ENCODE data around the gene RBM17. TPM values are rescaled to one million over a fixed set of nuclear protein-coding genes. Genes with fewer than 3 reads are reported as not detected.
A peak's percentile ranks its signal among the peaks of the same experiment; 100 is the strongest.
"Not testable (repeated sequence)": the region's sequence is repeated elsewhere in the genome, so short reads cannot be mapped to it uniquely, and the experiment has no call there.

RBM17 gene
- polyA plus RNA-seq, 1 donor = 226 TPM

DNA sequence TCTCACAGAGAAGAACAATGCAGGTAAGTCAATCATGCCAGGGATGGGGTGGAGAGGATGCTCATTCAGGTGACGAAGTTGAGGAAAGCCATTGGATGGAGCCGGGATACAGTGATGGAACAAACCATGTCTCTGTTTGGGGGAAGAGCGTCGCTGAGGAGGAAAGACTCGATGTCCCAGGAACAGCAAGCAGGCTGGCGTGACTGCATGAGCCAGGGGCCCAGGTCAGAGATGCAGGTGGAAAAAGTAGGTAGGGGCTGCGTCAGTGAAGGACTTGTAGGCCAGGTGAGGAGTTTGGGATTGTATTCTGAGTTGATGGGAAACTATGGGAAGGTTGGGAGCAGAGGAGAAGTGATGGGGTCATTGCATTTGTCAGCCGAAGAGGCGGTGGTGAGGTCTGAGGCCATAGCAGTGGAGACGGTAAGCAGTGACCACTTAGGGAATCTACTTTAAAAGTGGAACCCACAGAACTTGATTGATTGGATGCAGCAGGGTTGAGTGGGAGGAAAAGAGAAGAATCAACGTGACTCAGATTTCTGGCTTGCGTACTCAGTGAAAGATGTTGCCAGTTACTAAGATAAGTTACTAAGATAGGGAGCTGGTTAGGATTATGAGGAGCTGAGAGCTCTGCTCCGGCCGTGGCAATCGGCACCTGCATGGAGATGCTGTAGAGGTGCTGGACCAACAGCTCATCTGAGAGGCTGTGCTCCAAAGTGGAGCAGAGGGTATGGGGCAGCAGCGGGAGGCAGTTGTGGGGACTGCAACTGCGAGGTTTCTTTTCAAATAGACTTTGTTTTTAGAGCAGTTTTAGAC, 14.1 kb upstream of the RBM17 start:
- no peak for DNase-seq

GRCh38 chr10:6077071-6077675, 11.7 kb upstream of the RBM17 start:
- no peak for DNase-seq

GRCh38 chr10:6079044-6079443, 9.8 kb upstream of the RBM17 start:
- no peak for DNase-seq

GRCh38 chr10:6080417-6080973, 8.3 kb upstream of the RBM17 start:
- no peak for DNase-seq

DNA sequence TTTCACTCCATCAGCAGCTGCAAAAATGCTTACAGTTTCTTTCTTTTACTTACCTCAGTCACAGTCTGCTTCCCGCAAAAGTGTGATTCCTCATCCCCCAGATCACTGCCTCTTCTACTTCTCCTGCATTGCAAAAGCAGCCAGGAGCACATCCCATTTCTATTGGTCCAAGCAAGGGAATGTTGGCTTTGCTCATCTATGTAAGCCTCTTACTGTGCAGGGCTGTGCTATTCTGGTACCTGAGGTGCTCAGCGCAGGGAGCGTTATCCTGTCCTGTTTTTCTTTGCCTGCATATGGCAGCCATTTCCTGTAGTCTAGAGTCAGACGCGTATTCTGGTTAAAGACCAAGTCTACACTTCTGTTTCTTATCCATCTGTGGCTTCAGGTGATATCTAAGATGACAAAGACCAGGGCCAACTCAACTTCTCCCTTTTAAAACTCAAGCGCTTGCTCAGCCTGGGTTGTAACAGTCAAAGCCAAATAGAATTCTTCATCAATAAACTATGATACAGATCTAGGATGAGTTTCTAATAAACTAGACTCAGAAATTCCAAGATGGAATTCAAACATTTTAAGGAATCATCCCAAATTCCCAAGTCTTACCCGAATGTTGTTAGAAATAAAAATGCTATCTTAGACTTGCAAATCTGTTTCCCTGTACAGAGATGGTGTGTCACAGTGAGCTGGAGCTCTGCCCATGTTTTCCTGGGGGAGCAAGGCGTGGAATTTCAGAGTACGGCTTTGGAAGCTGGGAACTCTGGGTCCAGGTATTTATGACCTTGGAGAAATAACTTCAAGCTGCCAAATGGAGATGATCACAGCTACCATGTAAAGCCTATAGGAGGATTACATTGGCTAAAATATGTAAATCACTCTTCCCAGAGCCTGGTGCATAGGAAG, 6.1 kb upstream of the RBM17 start:
- DNase-seq = no peak

- DNase-seq = no peak
These were observed 5.0 kb upstream of the RBM17 start for GRCh38 chr10:6083523-6084475.

GRCh38 chr10:6086375-6087233, 2.2 kb upstream of the RBM17 start:
- DNase-seq = peak; percentile 90

- DNase-seq = no peak
These were observed 743 bp downstream of the RBM17 start for GRCh38 chr10:6089334-6090219.

DNA sequence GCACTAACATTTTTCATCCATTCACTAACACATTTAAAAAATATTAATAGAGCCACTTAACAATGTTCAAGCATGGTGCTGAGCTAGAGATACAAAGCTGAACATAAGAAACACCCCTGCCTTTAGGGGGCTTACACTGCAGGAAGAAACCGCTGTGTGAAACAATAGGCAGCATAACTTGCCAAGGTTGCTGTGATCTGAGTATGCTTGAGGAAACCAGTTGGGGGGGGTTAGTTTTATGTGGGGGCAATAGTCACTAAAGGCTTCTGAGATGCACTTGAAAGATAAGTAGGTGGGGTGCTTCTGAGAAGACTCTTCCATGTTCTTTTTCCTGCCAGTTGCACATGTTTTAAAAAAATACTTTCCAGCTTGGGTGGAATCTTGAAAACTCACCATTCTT, 2.8 kb downstream of the RBM17 start:
- DNase-seq = no peak

DNA sequence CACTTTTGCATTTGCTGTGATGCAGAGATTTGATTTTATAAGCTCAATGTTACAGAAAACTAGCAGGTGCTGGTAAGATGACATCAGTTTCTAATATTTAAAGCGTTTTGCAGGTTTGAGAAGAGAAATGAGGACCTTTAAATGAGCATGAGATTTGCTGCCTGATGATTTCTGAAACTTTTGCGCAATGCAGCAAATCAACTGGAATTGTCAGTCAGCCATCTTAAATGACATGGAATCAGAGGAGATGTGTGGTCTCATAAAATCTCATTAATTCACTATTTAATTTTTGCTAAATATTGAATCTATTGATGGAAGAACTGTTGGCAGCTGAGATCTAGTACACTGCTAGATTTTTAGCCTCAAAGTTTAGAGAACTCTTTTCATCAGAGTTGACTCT, 3.9 kb downstream of the RBM17 start:
- no peak for DNase-seq

- DNase-seq = no peak
These were observed 7.2 kb downstream of the RBM17 start for GRCh38 chr10:6095810-6096570.

DNA sequence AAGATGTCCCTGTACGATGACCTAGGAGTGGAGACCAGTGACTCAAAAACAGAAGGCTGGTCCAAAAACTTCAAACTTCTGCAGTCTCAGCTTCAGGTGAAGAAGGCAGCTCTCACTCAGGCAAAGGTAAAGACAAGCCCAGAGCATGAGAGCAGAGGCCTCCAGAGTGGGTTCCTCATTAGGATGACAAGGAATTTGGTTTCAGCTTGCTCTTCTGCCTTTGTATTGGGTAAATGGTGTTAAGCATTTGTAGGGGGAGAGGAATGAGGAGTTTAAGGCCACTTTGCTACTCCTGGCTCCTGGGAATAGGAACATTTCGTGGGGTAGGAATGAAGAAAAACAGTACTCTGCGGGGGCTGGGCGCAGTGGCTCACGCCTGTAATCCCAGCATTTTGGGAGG, 8.2 kb downstream of the RBM17 start:
- no peak for DNase-seq

DNA sequence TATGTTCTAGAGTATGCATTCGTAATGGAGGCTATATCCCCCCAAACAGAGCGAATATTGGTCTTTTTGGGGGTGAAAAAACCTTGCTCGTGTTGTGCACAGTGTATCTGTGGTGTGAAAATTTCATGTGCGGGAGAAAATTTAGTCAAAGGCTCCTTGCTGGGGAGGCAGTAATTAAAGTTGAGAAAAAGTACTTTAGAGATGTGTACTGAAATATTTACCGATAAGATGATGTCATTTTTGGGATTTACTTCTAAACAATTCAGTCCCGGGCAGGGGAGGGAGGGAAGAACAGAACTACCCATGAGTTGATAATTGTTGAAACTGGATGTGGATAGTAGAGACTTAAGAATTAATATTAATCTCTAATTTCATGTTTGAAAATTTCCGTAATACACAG, 9.3 kb downstream of the RBM17 start:
- DNase-seq = no peak

DNA sequence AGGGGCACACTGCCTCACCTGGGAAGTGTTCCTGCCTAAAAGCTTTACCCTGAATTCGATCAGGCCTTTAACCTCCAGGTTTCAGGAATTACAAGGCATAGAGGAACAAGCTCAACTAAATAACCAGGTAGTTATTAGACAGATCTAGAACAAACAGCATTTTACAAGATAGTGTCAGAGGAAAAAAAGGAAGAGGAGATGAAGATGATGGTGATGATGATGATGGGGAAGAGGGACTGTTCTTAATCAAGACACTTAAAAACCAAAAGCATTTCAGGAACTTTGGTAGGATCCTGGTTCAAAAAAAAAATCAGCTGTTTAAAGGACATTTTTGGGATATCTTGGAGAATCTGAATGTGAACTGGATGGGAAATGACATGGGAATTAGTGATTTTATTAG, 11.5 kb downstream of the RBM17 start:
- no peak for DNase-seq

DNA sequence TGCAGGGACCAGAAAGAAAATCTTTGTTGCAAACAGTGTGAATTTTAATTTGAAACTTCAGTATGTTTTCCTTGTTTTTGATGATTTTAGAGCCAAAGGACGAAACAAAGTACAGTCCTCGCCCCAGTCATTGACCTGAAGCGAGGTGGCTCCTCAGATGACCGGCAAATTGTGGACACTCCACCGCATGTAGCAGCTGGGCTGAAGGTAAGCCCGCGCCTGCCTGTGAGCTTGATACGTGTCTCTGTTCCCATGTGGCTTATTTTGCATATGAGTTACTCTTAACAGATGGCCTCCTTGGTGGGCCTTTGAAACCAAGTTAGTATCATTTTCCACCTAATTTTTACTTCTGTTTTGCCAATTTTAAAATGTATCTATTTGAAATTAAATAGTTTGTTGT, 12.3 kb downstream of the RBM17 start:
- DNase-seq = no peak

DNA sequence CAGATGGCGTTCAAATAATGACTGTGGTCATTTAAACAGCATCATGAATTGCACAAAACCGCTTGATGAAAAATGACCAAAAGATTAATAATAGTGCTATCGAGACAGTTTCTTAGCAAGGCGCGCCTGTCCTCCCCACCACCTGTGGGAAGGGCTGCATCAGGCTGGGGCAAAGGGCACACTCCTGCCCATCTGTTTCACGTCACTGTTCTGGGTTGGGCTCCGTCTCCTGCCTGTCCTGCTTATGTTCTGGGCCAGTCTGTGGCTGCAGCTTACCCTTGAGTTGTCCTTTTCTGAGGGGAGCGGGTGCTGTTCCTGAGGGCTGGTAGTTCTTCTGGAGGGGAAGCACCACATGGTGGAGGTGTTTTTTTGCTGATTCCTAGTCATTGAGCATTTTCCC, 13.3 kb downstream of the RBM17 start:
- no peak for DNase-seq

GRCh38 chr10:6103591-6103990, 14.8 kb downstream of the RBM17 start:
- DNase-seq = no peak

DNA sequence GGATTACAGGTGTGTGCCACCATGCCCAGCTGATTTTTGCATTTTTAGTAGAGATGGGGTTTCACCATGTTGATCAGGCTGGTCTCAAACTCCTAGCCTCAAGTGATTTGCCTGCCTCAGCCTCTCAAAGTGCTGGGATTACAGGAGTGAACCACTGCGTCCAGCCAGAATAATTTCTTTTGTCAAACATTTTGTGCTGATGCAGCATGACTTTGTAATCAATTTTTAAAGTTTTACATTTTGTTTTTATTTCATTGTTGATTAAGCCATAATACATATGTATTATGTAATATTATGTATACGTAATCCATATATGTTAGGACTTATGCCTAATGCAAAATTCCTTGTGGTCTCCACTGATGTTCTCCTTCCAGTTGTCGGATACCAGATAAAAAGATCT, 18.8 kb downstream of the RBM17 start:
- not testable (repeated sequence) for DNase-seq

GRCh38 chr10:6108072-6108471, 19.2 kb downstream of the RBM17 start:
- DNase-seq = no peak

Data from left kidney (tissue), 2 donors.